ENCODE data around the gene DEDD. TPM values are rescaled to one million over a fixed set of nuclear protein-coding genes. Genes with fewer than 3 reads are reported as not detected.

The DEDD gene
- total RNA-seq, 1 experiment from 2014 or later = 40.4 TPM

DNA sequence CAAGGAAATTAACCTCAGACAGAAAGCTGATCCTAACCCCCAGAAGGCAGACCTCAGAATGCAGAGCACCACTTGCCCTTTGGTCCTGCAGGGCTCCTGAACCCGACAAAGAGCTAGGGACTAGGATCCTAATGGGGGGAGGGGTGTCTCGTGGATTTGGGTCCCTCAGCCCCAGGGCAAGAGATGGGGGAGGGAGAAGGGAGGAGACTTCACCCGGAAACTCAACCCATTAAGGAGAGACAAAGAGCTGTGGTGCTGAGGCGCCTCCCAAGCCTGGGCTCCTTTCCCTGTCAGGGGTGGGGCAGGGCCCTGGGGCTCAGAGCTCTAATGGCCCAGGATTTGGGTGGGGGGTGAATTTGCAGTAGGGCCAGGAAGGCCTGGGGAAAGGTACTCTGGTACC, 46.0 kb downstream of the DEDD start:
- no peaks in the 10 kb centered on the region for H3K9me3 Mint-ChIP-seq (ENCODE audit: low read depth, unreplicated experiment)
- H3K4me1 Mint-ChIP-seq (ENCODE audit: low read depth, unreplicated experiment) = peaks cover 97% of the 10 kb centered on the region
- no TSS peak for BruUV-seq (replicated peaks)

DNA sequence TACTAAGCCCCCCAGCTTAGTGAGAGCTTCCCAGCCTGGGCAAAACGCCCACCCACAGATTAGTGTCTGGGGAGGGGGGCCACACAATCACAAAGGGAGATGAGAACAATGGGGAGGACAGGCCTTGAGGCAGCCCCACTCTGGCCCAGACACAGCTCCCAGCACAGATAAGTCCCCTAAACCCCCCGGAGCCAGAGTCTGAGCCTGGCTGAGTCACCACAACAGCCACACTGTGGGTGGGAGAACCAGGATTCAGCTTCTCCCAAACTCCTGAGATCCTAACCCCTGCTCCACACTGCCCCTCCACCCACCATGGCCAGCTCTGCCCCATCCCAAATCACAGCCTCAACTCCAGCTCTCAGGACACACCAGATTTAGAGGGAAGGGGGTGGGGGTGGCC, 47.3 kb downstream of the DEDD start:
- H3K27me3 Mint-ChIP-seq (ENCODE audit: unreplicated experiment) = no peaks in the 10 kb centered on the region
- peak overlapping the region; percentile 77 for H3K4me3 Mint-ChIP-seq (ENCODE audit: low read depth, unreplicated experiment)
- H3K9me3 Mint-ChIP-seq (ENCODE audit: low read depth, unreplicated experiment) = no peaks in the 10 kb centered on the region
- peaks cover 80% of the 10 kb centered on the region for H3K36me3 Mint-ChIP-seq (ENCODE audit: insufficient read depth, unreplicated experiment)
- TF ChIP-seq, protein P1, sequence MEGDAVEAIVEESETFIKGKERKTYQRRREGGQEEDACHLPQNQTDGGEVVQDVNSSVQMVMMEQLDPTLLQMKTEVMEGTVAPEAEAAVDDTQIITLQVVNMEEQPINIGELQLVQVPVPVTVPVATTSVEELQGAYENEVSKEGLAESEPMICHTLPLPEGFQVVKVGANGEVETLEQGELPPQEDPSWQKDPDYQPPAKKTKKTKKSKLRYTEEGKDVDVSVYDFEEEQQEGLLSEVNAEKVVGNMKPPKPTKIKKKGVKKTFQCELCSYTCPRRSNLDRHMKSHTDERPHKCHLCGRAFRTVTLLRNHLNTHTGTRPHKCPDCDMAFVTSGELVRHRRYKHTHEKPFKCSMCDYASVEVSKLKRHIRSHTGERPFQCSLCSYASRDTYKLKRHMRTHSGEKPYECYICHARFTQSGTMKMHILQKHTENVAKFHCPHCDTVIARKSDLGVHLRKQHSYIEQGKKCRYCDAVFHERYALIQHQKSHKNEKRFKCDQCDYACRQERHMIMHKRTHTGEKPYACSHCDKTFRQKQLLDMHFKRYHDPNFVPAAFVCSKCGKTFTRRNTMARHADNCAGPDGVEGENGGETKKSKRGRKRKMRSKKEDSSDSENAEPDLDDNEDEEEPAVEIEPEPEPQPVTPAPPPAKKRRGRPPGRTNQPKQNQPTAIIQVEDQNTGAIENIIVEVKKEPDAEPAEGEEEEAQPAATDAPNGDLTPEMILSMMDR (IDR thresholded peaks at IDR 0.05; ENCODE audit: unreplicated experiment) = no peak
- CTCF ChIA-PET = interaction anchor here (1.0 to 2.2 kb wide), 2 partner anchors 12 to 32 kb away, joined by 8 to 10 read pairs; partner anchors contain the start of genes NIT1 and PFDN2
- H3K4me1 Mint-ChIP-seq (ENCODE audit: low read depth, unreplicated experiment) = peaks cover 100% of the 10 kb centered on the region
- intact Hi-C loops (cut with micrococcal nuclease; ENCODE audit: unreplicated experiment) = no loop called here
- no TSS peak for BruUV-seq (replicated peaks)
- H3K27ac Mint-ChIP-seq (ENCODE audit: unreplicated experiment) = peak overlapping the region; percentile 25
- no peak for DNase-seq

More for the DNA sequence above, 46.0 kb downstream of the DEDD start:
- Mint-ChIP-seq H3K27ac (ENCODE audit: unreplicated experiment) (peak overlapping the region; percentile 25), H3K27me3 (ENCODE audit: unreplicated experiment) (no peaks in the 10 kb centered on the region), H3K36me3 (ENCODE audit: insufficient read depth, unreplicated experiment) (peaks cover 75% of the 10 kb centered on the region), H3K4me3 (ENCODE audit: low read depth, unreplicated experiment) (peak overlapping the region; percentile 77)
- TF ChIP-seq, protein P1 (IDR thresholded peaks at IDR 0.05; ENCODE audit: unreplicated experiment) = no peak
- CTCF ChIA-PET = interaction anchor here (2.2 kb wide), 1 partner anchor 11 kb away, joined by 10 read pairs; no protein-coding TSS in a partner anchor
- intact Hi-C loops (cut with micrococcal nuclease; ENCODE audit: unreplicated experiment) = no loop called here
- peak; percentile 21 for DNase-seq

DNA sequence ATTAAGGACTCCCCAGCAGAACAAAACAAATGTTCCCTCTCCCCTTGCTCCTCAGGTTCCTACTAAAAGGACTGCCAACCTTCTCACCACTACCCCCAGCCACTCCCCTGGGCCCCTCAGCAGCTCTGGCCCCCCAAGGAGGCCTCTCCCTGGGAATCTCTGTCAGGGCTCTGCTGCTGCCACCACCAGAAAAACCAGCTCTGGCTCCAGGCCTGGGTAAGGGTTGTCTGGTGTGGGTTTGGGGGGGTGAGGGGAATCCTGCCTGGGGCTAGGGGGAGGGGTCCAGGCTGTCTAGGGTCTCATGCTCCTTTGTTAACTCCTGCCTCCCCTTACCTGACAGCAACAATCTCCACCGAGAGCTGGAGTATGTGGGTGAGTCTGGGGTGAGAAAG, 47.9 kb downstream of the DEDD start:
- DNase-seq = no peak
- TF ChIP-seq, protein P1 (IDR thresholded peaks at IDR 0.05; ENCODE audit: unreplicated experiment) = no peak
- CTCF ChIA-PET = interaction anchor here (1.1 kb wide), 2 partner anchors 13 kb away, joined by 3 to 4 read pairs; partner anchors contain the start of gene KLHDC9
- Mint-ChIP-seq H3K9me3 (ENCODE audit: low read depth, unreplicated experiment) (no peaks in the 10 kb centered on the region), H3K4me1 (ENCODE audit: low read depth, unreplicated experiment) (peaks cover 99% of the 10 kb centered on the region), H3K36me3 (ENCODE audit: insufficient read depth, unreplicated experiment) (peaks cover 82% of the 10 kb centered on the region), H3K27ac (ENCODE audit: unreplicated experiment) (peak overlapping the region; percentile 25), H3K4me3 (ENCODE audit: low read depth, unreplicated experiment) (peak overlapping the region; percentile 77), H3K27me3 (ENCODE audit: unreplicated experiment) (no peaks in the 10 kb centered on the region)
- intact Hi-C loops (cut with micrococcal nuclease; ENCODE audit: unreplicated experiment) = loop anchor here (5.0 kb wide), 1 partner anchor 37 kb away; the partner anchor contains the start of gene USF1
- no TSS peak for BruUV-seq (replicated peaks)

DNA sequence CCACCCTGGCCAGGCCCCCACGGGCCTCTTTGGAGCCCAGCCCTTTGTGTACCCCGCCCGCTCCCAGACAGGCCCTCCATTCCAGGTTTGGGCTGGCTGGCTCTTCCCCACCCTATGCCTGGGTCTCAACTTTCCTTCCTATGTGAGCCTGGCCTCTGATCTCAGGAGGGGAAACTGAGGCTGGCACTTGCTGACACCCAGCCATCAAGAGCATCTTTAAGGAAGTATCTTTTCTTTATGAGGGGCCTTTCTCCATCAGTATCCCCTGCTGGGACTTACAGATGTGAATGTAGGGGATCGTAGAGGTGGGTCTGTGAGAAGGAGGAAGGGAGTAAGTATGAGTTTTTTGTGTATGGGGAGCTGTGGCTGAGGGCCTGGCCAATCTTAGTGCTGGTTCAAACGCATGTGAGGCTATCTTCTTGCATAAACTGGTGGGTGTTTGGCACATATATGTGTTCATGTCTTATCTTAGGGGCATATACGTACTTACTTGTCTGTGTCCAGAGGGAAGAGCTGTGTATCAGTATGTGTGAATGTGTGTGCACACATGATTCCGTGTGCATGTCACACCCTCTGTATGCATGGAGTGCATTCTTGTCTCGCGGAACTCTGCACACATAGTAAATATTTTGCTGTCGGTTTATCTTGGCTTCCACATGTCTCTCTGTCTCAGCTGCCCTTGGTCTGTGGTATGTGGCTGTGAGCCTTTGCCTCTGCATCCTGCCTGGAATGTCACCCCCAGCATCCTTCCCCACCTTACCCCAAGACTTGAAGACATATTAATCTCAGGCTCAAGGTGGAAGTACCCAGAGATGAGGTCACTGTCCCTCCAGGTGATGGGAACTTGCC, 48.5 kb downstream of the DEDD start:
- CTCF ChIA-PET = interaction anchor here (1.1 to 2.0 kb wide), 5 partner anchors 9 to 86 kb away, joined by 3 to 5 read pairs (median 4); partner anchors contain the start of gene KLHDC9
- H3K4me1 Mint-ChIP-seq (ENCODE audit: low read depth, unreplicated experiment) = peaks cover 93% of the 10 kb centered on the region

More for the DNA sequence above, 48.5 kb downstream of the DEDD start:
- H3K27ac Mint-ChIP-seq (ENCODE audit: unreplicated experiment) = peak overlapping the region; percentile 25
- intact Hi-C loops (cut with micrococcal nuclease; ENCODE audit: unreplicated experiment) = loop anchor here (2.0 to 5.0 kb wide), 2 partner anchors 13 to 37 kb away; partner anchors contain the start of gene USF1
- TF ChIP-seq, protein P1 (IDR thresholded peaks at IDR 0.05; ENCODE audit: unreplicated experiment) = no peak
- H3K27me3 Mint-ChIP-seq (ENCODE audit: unreplicated experiment) = no peaks in the 10 kb centered on the region
- no peaks in the 10 kb centered on the region for H3K9me3 Mint-ChIP-seq (ENCODE audit: low read depth, unreplicated experiment)
- H3K36me3 Mint-ChIP-seq (ENCODE audit: insufficient read depth, unreplicated experiment) = peaks cover 82% of the 10 kb centered on the region
- TSS peak; percentile 67 for BruUV-seq (replicated peaks)
- no peak for DNase-seq
- H3K4me3 Mint-ChIP-seq (ENCODE audit: low read depth, unreplicated experiment) = peak overlapping the region; percentile 77
